GM12875 (cell line): ENCODE data around the gene CLEC16A.

Source experiments
- H3K4me3 ChIP-seq: one replicate; pipeline ENCODE4 v1.5.1; 2011; ENCODE audit warnings: low read depth, low read length, control low read depth
- CTCF ChIP-seq: IDR thresholded peaks from 2 replicates; pipeline ENCODE4 v1.5.1; 2011; ENCODE audit warnings: low read depth, mild to moderate bottlenecking, control low read depth, inconsistent platforms, low read length, moderate library complexity, borderline replicate concordance; ENCODE audit not compliant: insufficient read depth

Gene CLEC16A

DNA sequence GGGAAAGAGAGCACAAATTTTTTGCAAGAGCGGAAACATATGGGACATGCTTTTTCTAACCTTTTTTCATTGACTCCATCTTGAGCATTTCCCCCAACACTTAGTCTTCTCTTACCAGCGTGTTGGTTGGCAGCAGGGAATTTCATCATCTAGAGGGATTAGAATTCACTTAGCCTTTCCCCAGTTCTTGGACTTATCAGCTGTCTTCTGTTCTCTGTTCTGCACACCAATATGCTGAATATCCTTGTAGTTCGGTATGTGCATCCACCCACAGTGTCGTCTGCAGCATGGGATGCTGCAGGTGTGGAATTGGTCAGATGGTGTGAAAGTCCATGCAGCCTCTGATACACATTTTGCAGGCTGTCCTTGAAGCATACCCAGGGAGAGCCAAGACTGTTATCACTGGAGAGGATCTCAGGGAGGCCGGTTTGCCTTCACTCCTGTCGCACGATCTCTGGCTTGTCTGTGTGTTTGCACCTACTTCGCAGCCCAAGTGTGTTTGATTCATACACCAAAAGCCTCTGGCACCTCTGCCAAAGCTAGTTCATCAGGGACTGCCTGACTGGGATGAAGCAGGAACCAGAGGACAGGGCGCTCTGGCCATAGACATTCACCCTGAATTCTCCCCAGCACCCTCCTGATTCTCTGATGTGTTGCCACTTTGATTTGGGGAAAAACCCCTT lies 218.4 kb downstream of the CLEC16A start:
- no peak for TF ChIP-seq CTCF
- no peak overlapping the region for H3K4me3 ChIP-seq

DNA sequence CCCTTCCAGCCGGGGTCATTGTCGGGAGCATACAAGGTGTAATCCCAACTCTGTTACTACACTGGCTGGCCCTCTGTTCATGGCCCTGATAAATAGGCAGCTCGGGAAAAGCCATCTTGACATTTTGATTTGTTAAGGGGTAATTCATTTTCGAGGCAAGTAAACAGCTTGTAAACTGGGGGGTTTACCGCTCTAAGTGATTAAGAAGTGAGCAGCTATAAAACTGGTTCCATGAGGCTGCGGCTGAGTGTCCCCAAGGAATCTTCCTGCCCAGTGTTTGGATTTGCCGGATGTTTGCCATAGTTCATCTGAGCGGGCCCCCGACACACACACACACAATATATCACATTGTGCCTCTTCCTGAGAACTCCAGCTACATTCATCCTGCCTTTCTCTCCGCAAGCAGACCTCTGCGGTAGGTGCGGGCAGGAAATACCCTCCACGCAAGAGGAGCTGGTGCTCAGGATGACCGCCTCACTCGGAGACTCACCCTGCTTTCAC lies 219.4 kb downstream of the CLEC16A start:
- no peak overlapping the region for H3K4me3 ChIP-seq
- no peak for TF ChIP-seq CTCF

DNA sequence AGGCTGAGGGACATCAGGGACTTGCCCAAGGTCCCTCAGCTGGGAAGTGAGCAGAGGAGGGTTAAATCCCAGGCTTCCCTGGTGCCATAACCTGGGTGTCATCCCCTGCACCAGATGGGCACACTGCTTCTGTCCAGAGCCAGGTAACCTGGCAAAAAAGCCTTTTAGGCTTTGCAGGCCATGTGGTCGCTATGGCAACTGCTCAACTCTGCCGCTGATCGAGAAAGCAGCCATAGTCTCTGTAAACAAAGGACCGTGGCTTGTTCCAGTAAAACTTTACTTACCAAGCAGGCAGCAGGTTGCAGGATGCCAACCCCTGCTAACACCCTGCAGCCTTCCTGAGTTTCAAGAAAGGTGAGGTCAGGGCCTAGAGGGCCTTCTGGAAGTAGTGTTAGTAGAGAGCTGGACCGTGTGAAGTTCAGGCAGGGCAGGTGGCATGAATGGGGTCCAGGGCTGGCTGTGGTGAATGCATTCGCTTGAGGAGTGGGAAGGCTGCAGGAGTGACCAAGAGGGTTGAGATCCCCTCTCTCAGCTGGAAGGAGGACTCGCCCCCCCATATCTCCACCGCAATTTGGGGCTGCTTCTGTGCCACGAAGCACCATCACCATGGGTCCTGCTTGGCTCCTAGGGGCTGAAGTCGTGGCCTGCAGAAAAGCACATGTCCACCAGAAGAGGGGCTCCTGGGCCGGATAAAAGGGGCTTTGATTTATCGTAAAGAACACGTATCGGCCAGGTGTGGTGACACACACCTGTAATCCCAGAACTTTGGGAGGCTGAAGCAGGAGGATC lies 220.3 kb downstream of the CLEC16A start:
- TF ChIP-seq CTCF, result no peak

DNA sequence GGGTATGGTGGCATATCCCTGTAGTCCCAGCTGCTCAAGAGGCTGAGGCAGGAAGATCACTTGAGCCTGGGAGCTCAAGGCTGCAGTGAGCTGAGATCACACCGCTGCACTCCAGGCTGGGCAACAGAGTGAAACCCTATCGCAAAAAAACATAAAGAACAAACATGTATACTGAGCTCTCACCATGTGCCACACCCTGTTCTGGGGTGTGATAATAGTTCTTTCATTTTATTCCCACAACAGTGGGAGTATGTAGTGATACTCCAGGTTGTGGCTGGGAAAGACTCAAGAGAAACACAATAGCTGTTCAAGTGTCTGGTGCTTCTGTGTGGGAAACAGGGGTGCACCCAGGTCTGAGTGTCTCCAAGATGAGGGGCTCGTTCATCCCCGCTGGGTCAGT lies 221.0 kb downstream of the CLEC16A start:
- H3K4me3 ChIP-seq, result no peak overlapping the region
- no peak for TF ChIP-seq CTCF

More for the DNA sequence above, 220.3 kb downstream of the CLEC16A start:
- no peak overlapping the region for H3K4me3 ChIP-seq

DNA sequence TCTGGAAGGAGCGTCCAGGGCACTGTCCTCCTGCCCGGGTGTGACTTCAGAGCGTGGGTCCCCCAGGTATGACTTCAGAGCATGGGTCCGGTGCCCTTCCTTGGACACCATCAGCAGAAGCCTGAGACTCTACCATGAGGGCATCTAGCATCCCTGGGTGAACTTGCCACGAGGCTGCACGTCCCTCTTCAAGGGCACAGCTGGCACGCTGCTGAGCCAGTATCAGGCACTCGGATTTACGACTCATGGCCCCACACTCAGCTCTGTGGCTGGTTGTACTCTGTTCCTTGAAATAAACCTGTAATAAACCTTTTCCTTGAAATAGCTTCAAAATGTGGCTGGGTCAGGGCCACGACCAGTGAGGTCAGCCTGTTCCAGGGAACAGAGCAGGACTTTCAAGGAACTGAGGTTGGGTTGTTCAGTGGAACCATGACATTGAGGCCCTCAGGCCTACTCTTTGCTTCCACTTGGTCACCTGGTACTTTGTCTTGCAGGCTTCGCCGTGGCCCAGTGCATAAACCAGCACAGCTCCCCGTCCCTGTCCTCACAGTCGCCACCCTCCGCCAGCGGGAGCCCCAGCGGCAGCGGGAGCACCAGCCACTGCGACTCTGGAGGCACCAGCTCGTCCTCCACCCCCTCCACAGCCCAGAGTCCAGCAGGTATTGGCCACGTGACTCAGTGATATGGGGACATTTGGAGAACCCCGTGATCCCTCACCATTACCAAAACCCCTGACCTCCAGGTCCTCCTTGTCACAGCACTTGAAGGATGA lies 221.7 kb downstream of the CLEC16A start:
- H3K4me3 ChIP-seq, result no peak overlapping the region
- no peak for TF ChIP-seq CTCF

GRCh38 chr16:11167581-11167980 lies 223.2 kb downstream of the CLEC16A start:
- no peak for TF ChIP-seq CTCF
- H3K4me3 ChIP-seq, result no peak overlapping the region
